ENCODE results near the gene GLP1R.

GRCh38 chr6:39088331-39088730 lies 39.8 kb downstream of the GLP1R start:
- TF ChIP-seq CTCF (conservative IDR thresholded peaks at IDR 0.05 in 1 of 2, IDR thresholded peaks at IDR 0.05 in 1 of 2; ENCODE audit: low read depth in 1 of 2, low read length in 2 of 2) (peak; percentile 76 to 87), EZH2 (IDR thresholded peaks at IDR 0.05; ENCODE audit: low read length, missing control alignments) (no peak)

All from fibroblast of lung (primary cell).